ENCODE measurements around the gene CCNB2.
A peak's percentile ranks its signal among the peaks of the same experiment; 100 is the strongest.
"Not testable (repeated sequence)": the region's sequence is repeated elsewhere in the genome, so short reads cannot be mapped to it uniquely, and the experiment has no call there.

Gene CCNB2

DNA sequence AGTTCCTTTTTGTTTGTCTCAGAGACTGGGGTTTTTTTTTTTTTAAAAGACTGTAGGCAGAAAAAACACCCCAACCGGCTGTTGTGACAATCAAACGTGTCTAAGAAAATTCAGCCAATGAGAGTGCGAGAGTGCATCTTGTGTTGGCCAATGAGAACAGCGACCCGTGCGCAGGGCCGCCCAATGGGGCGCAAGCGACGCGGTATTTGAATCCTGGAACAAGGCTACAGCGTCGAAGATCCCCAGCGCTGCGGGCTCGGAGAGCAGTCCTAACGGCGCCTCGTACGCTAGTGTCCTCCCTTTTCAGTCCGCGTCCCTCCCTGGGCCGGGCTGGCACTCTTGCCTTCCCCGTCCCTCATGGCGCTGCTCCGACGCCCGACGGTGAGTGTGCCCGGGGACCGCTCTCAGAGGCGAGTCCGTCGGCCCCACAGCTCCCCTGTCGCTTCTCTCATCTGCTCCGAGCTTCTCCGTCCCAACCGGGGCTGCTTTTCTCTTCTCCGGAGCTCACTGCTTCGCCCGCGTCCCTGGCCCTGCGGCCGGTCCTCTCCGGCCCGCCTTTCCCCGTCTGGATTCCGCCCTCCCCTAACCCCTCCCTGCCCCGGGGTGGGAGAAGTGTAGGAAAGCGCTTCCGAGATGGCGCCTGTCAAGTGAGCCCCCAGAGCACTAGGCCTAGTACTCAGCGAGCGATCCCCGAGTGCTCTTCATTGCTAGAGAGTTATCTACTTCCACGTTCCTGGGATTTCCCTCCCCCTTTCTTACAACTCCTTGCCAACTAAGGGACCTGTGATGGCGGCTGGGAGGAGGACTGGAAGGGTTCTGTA lies at the start of gene CCNB2:
Gene CCNB2 (plus strand): TSS at position 235 of the 821 bp plus-strand sequence. CDS start 123 bp downstream, at position 358.
- peak; percentile 56 to 74 (median 68) for DNase-seq (ENCODE audit: low read depth in 3 of 3)

DNA sequence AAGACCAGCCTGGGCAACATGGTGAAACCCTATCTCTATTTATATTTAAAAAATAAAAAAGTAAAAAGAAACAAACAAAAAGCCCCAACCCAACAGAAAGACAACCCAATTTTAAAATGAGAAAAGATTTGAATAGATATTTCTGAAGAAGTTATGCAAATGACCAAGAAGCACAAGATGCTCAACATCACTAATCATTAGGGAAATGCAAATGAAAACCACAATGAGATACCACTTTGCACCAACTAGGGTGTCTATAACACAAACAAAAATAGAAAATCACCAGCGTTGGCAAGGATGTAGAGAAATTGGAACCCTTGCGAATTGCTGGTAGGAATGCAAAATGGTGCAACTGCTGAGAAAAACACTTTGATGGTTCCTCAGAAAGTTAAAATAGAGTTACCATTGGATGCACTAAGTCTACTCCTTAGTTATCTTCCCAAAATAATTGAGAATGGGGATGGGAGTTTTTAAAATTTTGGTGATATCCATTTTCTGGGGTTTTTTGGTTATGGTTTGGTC lies 45.8 kb upstream of the CCNB2 start:
- no peak for DNase-seq (ENCODE audit: low read depth in 3 of 3)

DNA sequence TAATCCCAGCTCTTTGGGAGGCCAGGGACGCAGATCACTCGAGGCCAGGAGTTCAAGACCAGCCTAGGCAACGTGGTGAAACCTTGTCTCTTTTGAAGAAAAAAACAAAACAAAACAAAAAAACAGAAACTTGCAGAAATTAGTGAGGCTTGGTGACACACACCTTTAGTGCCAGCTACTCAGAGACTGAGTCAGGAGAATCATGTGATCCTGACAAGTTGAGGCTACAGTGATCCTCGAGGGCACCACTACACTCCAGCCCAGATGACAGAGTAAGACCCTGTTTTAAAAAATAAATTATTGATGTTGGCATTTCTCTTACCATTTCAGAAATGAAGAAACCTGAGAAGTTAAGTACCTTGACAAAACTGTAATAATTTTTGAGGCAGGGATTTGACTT lies 44.6 kb upstream of the CCNB2 start:
- DNase-seq (ENCODE audit: low read depth in 3 of 3): no peak

DNA sequence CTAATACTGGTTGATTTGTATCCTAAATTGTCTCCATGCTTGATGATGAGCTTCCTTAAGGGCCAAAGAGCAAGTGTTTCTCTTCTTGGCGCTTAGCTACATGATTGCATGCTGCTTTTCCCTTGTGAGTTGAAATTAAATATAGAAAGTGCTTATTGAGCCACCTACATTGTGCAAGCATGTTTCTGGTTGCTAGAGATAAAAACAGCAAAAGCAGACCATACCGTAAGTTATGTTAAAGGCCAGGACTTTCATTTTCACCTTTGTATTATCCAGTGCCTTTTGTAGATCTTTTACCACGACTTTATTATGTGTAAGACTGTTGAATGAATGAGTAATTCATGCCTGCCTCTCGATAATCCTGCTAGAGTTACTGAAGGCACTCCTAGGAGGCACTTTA lies 41.9 kb upstream of the CCNB2 start:
- DNase-seq (ENCODE audit: low read depth in 3 of 3): no peak

DNA sequence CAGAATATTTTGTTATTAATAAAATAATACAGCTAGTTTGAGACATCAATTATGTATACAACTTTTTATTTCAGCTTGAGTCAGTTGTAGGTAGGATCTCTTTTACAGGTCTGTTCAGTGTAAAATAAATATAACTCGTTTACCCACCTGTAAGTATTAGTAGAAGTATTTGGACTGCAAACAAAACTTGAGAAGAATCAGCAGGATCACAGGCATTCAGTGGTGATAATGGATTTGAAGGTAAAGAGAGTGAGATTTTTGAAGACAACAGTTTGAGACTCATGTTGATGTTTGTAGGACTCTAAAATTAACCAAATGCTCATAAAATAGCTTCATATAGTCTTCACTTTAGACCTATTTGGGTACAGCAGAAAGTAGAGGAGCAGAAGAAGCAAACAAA lies 35.5 kb upstream of the CCNB2 start:
- DNase-seq (ENCODE audit: low read depth in 3 of 3): no peak

DNA sequence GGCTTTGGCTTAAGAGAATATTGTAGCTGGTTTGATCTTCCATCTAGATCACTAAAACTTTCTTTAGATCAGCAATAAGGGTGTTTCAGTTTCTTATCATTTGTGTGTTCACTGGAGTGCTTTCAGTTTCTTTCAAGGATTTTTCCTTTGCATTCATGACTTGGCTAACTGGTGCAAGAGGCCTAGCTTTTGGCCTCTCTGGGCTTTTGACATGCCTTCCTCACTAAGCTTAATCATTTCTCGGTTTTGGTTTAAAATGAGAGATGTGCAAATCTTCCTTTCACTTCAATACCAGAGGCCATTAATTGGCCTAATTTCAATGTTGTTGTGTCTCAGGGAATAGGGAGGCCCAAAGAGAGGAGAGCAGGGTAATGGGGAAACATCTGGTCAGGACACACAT lies 30.3 kb upstream of the CCNB2 start:
- no peak for DNase-seq (ENCODE audit: low read depth in 3 of 3)

DNA sequence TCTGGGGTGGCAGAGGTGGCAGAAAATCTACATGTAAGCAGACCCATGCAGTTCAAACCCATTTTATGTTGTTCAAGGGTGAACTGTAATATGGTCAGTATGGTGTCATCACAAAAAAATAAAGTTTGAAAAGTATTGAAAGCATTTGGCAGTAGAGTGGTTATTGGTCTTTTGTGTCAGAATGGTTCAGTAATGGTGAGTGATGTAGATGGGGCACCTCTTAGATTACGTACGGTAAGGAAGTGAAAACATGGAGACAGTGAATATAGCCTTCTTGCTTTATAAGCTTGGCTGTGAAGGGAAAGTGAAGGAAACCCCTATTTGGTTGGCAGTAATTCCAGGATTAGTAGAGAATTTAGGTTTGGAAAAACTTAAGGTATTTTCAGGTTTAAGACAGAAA lies 17.2 kb upstream of the CCNB2 start:
- DNase-seq (ENCODE audit: low read depth in 3 of 3): no peak

DNA sequence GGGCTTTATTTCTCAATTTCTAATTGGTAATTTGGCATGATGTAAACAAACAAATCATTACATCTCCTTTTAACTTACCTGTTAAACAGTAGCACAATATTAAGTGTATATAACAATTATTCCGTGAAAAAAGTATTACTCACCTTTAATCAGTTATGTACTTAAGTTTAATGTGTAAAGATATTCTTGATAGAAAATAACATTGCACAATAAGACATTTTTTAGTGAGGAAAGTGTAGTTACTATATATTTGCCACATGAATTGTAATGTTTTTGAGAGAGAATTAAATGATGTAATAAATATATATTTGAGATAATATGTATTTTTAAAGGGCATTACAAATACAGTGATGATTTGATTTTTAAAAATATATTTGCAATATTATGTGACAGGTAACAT lies 10.9 kb upstream of the CCNB2 start:
- DNase-seq (ENCODE audit: low read depth in 3 of 3): no peak

DNA sequence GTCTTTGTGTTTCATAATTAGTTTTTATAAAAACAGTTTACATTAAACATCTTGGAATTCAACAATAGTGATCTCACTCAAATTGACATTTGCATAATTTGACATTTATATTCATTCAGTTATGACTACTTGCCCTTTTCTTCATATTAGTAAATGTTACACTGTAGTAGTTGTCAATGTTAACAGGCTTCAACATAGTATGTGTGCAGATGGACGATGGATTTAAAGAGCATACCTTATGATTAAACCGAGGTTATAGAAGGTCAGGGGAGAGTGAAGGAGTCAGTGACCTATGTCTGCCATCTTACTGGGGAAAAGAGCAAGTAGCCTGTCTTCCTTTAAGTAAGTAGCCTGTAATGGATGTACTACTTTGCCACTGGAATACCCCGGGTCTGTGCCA lies 8.5 kb upstream of the CCNB2 start:
- no peak for DNase-seq (ENCODE audit: low read depth in 3 of 3)

DNA sequence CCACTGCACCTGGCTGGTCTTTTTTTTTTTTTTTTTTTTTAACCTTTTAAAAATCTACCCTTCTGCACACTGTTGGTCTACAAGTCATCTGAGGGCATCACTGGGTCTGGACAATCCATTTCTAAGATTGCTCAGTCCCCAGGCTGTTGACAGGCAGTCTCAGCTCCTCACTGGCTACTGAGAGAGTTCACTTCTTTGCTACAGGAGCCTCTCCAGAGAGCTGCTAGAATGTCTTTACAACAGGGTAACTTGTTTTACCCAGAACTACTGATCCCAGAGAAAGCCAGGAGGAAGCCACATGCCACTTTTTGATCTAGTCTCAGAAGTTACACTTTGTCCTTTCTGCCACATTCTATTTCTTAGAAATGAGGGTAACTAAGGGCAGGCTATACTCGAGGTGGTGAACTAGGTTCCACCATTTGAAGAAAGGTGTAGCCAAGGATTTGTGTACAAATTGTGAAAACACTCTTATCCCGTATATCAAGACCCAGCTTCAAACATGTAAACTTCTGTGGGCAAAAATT lies 5.7 kb upstream of the CCNB2 start:
- no peak for DNase-seq (ENCODE audit: low read depth in 3 of 3)

DNA sequence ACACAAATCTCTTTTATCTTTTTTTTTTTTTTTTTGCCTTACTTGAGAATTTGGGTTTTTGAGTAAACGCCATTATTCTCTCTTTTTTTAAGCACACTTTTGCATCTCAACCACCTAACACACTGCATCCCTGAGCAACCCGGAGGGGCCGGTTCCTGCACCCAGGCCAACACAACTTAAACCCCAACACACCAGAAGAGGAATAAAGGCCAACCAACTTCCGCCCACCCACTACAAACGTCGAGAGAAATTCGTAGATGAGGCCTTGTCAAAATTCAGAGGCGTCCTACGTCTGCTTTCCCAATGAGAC lies 389 bp upstream of the CCNB2 start:
- no peak for DNase-seq (ENCODE audit: low read depth in 3 of 3)

DNA sequence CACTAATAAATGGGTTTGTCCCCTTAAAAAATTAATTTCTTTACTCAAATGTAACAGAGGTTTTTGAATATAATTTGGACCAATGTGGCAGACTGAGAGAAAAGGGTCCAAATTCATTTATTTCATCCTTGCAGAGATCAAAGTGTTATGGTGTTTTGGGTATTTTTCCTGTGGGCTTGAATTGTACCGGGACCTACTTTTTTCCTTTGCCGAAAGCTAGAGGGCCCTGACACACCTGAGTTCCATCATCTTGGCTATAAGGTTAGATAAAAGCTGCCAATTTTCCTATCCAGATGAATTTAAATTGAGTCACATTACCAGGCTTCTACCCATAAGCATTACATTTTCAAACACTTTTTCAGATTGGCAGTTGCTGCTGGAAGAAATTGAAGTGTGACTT lies 908 bp downstream of the CCNB2 start:
- no peak for DNase-seq (ENCODE audit: low read depth in 3 of 3)

DNA sequence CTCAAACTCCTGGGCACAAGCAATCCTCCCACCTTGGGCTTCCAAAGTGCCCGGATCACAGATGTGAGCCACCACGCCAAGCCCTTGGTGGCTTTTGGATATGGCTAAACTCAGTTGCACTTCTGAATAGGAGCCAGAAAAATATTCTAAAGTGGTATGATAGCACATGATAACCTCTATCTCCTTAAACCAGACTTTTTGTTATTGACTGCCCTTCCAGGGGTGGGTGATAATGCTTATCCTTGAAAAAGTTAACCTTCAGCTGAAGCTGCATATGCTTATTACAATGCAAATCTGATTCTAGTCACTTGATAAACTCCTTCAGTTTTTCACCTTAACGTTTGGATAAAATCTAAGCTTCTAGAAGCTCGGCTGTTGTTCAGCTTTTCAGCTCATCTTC lies 6.3 kb downstream of the CCNB2 start:
- no peak for DNase-seq (ENCODE audit: low read depth in 3 of 3)

DNA sequence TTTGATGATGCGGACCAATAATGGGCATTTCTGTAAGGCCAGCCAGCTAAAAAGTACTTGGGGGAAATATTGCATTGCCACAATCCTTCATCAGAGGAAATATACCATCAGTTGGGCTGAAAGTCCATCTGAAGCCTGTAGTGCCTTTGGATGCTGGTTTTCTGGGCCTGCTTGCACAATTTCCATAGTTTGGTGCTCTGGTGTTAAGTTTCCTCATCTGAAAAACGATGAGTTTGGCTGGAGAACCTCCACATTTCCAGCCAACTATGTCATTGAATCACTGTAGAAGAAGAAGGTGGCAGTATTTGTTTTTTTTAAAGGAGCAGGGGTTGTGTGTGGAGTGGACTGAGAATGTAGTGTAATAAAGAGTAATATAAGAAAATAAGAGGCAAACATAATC lies 10.1 kb downstream of the CCNB2 start:
- no peak for DNase-seq (ENCODE audit: low read depth in 3 of 3)

DNA sequence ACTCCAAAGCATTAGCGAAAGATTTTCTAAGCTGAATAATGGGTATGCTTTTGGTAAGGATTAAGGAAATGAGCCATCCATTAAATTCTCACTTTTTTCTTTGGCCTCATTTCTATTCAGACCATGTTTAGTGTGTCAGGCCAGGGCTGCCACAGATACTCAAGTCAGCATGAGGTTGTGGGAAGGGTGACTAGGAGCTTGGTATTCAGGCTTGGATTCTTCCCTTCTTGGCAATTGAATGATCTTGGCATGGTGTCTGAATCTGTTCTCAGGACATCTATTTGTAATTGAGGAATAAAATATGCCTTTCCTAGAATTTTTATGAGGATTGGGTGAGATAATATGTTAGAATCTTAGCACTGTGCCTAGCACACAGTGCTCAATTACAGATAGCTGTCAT lies 11.2 kb downstream of the CCNB2 start:
- no peak for DNase-seq (ENCODE audit: low read depth in 3 of 3)

DNA sequence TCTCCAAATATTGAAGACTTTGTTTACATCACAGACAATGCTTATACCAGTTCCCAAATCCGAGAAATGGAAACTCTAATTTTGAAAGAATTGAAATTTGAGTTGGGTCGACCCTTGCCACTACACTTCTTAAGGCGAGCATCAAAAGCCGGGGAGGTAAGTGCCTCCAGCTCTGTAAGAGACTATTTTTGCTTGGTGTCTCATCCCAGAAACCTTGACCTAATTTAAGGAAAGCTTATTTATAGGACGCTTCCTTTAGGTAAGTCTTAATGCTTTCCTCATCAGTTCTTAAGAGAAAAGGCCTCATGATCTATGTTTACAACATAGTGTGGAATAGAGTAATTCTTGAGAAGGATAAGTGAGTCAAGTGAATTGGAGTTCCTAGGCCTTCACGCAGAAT lies 11.8 kb downstream of the CCNB2 start:
- DNase-seq (ENCODE audit: low read depth in 3 of 3): no peak

DNA sequence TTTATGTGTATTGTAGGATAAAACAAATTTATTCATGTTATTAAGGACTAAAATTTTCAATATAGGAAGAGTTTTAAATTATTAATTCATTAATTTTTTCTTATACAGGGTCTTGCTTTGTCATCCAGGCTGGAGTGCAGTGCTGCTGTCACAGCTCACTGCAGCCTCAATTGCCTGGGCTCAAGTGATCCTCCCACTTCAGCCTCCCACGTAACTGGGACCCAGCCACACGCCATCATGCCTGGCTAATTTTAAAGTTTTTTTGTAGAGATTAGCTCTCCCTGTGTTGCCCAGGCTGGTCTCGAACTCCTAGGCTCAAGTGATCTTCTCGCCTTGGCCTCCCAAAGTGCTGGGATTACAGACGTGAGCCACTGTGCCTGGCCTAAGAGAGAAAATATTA lies 14.7 kb downstream of the CCNB2 start:
- DNase-seq (ENCODE audit: low read depth in 3 of 3): no peak

DNA sequence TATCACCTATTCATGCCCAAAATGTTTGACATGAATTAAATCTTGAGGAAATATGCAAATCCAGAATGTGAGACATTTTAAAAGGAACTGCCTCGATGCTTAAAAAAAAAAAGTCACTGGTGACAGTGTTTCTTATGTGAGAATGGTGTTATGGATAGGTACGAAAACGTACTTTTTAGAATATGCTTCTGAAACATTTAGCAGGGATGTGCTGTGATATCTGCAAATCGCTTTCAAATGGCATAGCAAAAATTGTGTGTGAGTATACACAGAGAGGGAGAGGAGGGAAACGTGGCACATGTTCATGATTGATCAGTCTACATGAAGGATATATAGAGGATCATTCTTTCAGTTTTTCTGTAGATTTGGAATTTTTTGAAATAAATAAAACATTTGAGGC lies 16.0 kb downstream of the CCNB2 start:
- no peak for DNase-seq (ENCODE audit: low read depth in 3 of 3)

DNA sequence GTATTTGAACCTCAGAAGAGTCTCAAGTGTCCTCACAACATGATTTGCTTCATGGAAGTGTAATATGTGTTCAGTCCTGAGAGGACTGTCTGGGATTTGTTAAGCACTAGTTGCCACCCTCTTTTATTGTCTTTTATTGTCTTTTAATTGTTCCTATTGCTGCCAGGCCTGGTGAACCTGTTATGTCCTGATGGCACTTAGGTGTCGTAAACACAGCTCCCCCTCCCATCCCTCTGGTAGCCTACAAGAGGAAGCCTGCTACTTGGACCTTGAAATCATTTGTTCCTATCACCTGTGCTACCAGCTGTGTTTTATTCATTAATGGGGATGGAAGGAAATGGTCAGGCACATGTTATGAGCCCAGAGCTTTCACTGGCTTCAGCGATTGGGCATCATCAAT lies 19.3 kb downstream of the CCNB2 start:
- no peak for DNase-seq (ENCODE audit: low read depth in 3 of 3)

DNA sequence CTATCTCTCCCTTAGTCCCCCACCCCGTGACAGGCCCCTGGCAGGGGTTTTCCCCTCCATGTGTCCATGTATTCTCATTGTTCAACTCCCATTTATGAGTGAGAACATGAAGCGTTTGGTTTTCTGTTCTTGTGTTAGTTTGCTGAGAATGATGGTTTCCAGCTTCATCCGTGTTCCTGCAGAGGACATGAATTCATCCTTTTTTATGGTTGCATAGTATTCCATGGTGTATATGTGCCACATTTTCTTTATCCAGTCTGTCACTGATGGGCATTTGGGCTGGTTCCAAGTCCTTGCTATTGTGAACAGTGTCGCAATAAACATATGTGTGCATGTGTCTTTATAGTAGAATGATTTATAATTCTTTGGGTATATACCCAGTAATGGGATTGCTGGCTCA lies 20.7 kb downstream of the CCNB2 start:
- not testable (repeated sequence) for DNase-seq (ENCODE audit: low read depth in 3 of 3)

DNA sequence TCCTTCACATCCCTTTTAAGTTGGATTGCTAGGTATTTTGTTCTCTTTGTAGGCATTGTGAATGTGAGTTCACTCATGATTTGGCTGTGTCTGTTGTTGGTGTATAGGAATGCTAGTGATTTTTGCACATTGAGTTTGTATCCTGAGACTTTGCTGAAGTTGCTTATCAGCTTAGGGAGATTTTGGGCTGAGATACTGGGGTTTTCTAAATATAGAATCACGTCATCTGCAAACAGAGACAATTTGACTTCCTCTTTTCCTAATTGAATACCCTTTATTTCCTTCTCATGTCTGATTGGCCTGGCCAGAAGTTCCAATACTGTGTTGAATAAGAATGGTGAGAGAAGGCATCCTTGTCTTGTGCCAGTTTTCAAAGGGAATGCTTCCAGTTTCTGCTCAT lies 22.3 kb downstream of the CCNB2 start:
- not testable (repeated sequence) for DNase-seq (ENCODE audit: low read depth in 3 of 3)

DNA sequence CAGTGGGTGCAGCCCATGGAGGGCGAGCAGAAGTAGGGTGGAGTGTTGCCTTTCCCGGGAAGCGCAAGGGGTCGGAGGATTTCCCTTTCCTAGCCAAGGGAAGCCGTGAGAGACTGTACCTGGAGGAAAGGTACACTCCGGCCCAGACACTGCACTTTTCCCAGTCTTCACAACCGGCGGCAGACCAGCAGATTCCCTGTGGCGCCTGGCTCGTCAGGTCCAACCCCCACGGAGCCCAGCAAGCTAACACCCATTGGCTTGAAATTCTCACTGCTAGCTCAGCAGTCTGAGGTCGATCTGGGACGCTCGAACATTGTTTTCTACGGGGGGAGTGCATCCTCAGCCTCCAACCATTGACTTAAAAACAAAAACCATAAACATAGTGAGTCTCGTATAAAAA lies 26.5 kb downstream of the CCNB2 start:
- DNase-seq (ENCODE audit: low read depth in 3 of 3): no peak

DNA sequence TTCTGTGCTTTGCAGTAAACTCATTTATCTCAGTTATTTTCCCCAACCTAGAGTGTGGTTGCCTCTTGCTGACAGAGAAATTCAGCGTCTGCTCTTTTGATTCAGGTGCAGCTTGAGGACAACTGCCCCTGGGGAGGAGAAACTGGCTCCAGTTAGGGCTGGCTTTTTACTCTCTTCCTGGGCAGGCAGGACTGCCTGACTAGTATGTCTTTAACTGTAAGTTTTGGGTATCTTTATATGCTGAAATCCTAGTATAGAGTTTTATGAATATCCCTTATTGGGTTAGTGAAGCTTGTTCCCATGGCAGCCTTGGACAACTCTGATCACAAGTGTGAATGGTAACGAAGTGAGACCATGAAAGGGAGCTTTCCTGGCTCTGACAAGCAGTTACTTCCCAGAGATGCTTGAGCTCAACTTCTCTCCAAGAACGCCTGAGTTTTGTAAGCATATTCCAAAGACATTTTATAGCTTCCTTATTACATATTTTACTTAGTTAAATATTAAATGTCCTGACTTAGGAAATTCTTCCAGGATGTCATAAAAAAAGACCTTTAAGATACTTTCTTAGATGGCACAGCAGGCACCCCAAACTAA lies 27.1 kb downstream of the CCNB2 start:
- no peak for DNase-seq (ENCODE audit: low read depth in 3 of 3)
